Thyroid gland (tissue), 4 donors: ENCODE measurements around the gene CTNNA3.

ENCODE experiments used
- POLR2A ChIP-seq, 2 donors: fragments of 450-650 bp; IDR thresholded peaks; one replicate each; pipeline ENCODE4 v1.6.1; 2017; ENCODE audit warnings: antibody characterized with exemption in 2 of 2, mild to moderate bottlenecking in 2 of 2, moderate library complexity in 1 of 2
- TF ChIP-seq, protein P1 (sequence below), 6 experiments: fragments of 200-600 bp in 3 of 6; fragments of 450-650 bp in 3 of 6; sonication (generic) in 3 of 6; IDR thresholded peaks; one replicate each; pipeline ENCODE4 v1.5.1; 2016 to 2019; ENCODE audit warnings: antibody characterized with exemption in 6 of 6, mild to moderate bottlenecking in 2 of 6, inconsistent platforms in 1 of 6, moderate library complexity in 1 of 6

DNA sequence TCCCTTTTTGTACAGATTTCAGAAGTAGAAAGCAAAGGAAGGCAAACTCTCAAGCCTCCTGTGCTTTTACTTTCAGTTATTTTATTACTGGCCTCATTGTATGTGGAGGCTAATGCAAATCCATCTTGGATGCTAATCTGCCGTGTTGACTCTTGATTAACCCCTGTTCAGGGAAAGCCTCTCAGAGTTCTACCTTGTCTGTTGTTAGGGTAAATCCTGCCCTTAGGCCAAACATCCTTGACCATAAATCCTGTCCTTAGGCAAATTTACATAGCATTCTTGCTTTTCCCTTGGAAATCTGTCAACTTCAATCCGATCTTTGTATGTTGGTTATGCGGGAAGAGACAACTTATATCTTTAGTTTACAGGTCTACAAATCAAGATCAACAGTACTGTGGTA lies 1480.1 kb downstream of the CTNNA3 start:
- TF ChIP-seq POLR2A (IDR thresholded peaks at IDR 0.05), result no peak
- TF ChIP-seq, protein P1, sequence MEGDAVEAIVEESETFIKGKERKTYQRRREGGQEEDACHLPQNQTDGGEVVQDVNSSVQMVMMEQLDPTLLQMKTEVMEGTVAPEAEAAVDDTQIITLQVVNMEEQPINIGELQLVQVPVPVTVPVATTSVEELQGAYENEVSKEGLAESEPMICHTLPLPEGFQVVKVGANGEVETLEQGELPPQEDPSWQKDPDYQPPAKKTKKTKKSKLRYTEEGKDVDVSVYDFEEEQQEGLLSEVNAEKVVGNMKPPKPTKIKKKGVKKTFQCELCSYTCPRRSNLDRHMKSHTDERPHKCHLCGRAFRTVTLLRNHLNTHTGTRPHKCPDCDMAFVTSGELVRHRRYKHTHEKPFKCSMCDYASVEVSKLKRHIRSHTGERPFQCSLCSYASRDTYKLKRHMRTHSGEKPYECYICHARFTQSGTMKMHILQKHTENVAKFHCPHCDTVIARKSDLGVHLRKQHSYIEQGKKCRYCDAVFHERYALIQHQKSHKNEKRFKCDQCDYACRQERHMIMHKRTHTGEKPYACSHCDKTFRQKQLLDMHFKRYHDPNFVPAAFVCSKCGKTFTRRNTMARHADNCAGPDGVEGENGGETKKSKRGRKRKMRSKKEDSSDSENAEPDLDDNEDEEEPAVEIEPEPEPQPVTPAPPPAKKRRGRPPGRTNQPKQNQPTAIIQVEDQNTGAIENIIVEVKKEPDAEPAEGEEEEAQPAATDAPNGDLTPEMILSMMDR (IDR thresholded peaks at IDR 0.05), result no peak
